SK-N-SH (cell line): ENCODE data around the gene DEFB127. TPM values are rescaled to one million over a fixed set of nuclear protein-coding genes. Genes with fewer than 3 reads are reported as not detected.

Experiments used
- CTCF ChIA-PET: fragments of 300-600, 350-600 bp; formaldehyde crosslinking; extraction: SDS; loops from one replicate; lab custom pipeline; 2021; lab: Yijun Ruan, JAX
- POLR2A ChIA-PET: fragments of 350-600 bp; sonication (Branson Sonifier 250); formaldehyde crosslinking; extraction: SDS; loops from one replicate; lab custom pipeline; 2020; ENCODE audit warnings: antibody characterized with exemption, inconsistent platforms; lab: Yijun Ruan, JAX
- DNase-seq: peaks from one replicate; pipeline ENCODE4 v3.0.0; 2012
- H2AFZ ChIP-seq: fragments of 200-600 bp; sonication (generic); 2 replicates; pipeline ENCODE4 v1.8.1; 2016; ENCODE audit warnings: antibody characterized with exemption, mild to moderate bottlenecking, low read depth
- H3F3A ChIP-seq: fragments of 200-600 bp; sonication (generic); replicated peaks from 2 replicates; pipeline ENCODE3; 2016; ENCODE audit warnings: antibody characterized with exemption, mild to moderate bottlenecking; ENCODE audit not compliant: insufficient read depth
- H3K27ac ChIP-seq, 2 experiments: fragments of 200-500 bp in 1 of 2; fragments of 200-600 bp in 1 of 2; sonication (Bioruptor generic) in 1 of 2; sonication (generic), shearing (Covaris generic) in 1 of 2; 2 replicates each; pipeline versions ENCODE4 v1.5.1 to v1.6.1; 2014 to 2016; ENCODE audit warnings: low read depth in 2 of 2, inconsistent platforms in 1 of 2, low read length in 1 of 2, mild to moderate bottlenecking in 1 of 2, mixed read lengths in 1 of 2
- H3K27me3 ChIP-seq: fragments of 200-600 bp; sonication (generic), shearing (Covaris generic); 2 replicates; pipeline ENCODE4 v1.6.1; 2016; ENCODE audit warnings: mixed run types; ENCODE audit not compliant: insufficient read depth
- H3K36me3 ChIP-seq, 2 experiments: fragments of 200-500 bp in 1 of 2; fragments of 200-600 bp in 1 of 2; sonication (Bioruptor generic) in 1 of 2; sonication (generic) in 1 of 2; replicated peaks in 1 of 2; 2 replicates each; pipeline versions ENCODE3 to v1.5.1; 2014 to 2016; ENCODE audit warnings: low read length in 1 of 2, mild to moderate bottlenecking in 1 of 2; ENCODE audit not compliant: insufficient read depth in 2 of 2, control insufficient read depth in 1 of 2
- H3K4me1 ChIP-seq, 2 experiments: fragments of 200-500 bp in 1 of 2; fragments of 200-600 bp in 1 of 2; sonication (Bioruptor generic) in 1 of 2; sonication (generic), shearing (Covaris generic) in 1 of 2; 2 replicates each; pipeline versions ENCODE4 v1.5.1 to v1.6.1; 2014 to 2016; ENCODE audit warnings: low read depth in 1 of 2, low read length in 1 of 2, mixed run types in 1 of 2; ENCODE audit not compliant: insufficient read depth in 2 of 2, control insufficient read depth in 1 of 2
- H3K4me2 ChIP-seq: fragments of 200-600 bp; sonication (generic), shearing (Covaris generic); 2 replicates; pipeline ENCODE4 v1.6.1; 2017; ENCODE audit warnings: mixed run types
- H3K4me3 ChIP-seq, 2 experiments: fragments of 200-500 bp in 1 of 2; fragments of 200-600 bp in 1 of 2; sonication (Bioruptor generic) in 1 of 2; sonication (generic), shearing (Covaris generic) in 1 of 2; 2 replicates each; pipeline versions ENCODE4 v1.5.1 to v1.8.1; 2014 to 2016; ENCODE audit warnings: low read depth in 2 of 2, inconsistent platforms in 1 of 2, low read length in 1 of 2, mild to moderate bottlenecking in 1 of 2, mixed read lengths in 1 of 2, moderate library complexity in 1 of 2
- H3K79me2 ChIP-seq: fragments of 200-600 bp; sonication (generic); 2 replicates; pipeline ENCODE4 v1.8.1; 2017; ENCODE audit warnings: mild to moderate bottlenecking; ENCODE audit not compliant: insufficient read depth
- H3K9ac ChIP-seq: fragments of 200-600 bp; sonication (generic); 2 replicates; pipeline ENCODE4 v1.6.1; 2017; ENCODE audit warnings: mixed run types
- H3K9me2 ChIP-seq: fragments of 200-600 bp; sonication (generic); 2 replicates; pipeline ENCODE4 v1.6.1; 2017; ENCODE audit warnings: mixed run types
- H3K9me3 ChIP-seq: fragments of 200-600 bp; sonication (generic); 2 replicates; pipeline ENCODE4 v1.6.1; 2017; ENCODE audit warnings: mixed run types, mild to moderate bottlenecking, moderate library complexity
- H4K20me1 ChIP-seq: fragments of 200-600 bp; sonication (generic); 2 replicates; pipeline ENCODE4 v1.6.1; 2017; ENCODE audit warnings: mild to moderate bottlenecking, mixed run types; ENCODE audit not compliant: insufficient read depth
- NRF1 ChIP-seq: IDR thresholded peaks from 2 replicates; pipeline ENCODE4 v1.6.1; 2012; ENCODE audit warnings: low read depth, mild to moderate bottlenecking, low read length
- PBX3 ChIP-seq: IDR thresholded peaks from 2 replicates; pipeline ENCODE4; 2012
- RCOR1 ChIP-seq: fragments of 150-350 bp; IDR thresholded peaks from 2 replicates; pipeline ENCODE4 v1.6.1; 2017; ENCODE audit warnings: antibody characterized with exemption, low read length
- REST ChIP-seq: IDR thresholded peaks from 2 replicates; pipeline ENCODE4 v1.6.1; 2012; ENCODE audit warnings: mild to moderate bottlenecking, low read depth, low read length, moderate library complexity
- RXRA ChIP-seq: IDR thresholded peaks from 2 replicates; pipeline ENCODE4 v1.4.0; 2012; ENCODE audit warnings: low read depth, mild to moderate bottlenecking, borderline replicate concordance
- SMC3 ChIP-seq: IDR thresholded peaks from 2 replicates; pipeline ENCODE4 v1.6.1; 2012; ENCODE audit warnings: low read depth, low read length, improper control_type of control experiment
- USF1 ChIP-seq: IDR thresholded peaks from 2 replicates; pipeline ENCODE4 v1.4.0; 2012; ENCODE audit warnings: low read depth, borderline replicate concordance
- WGBS: methylation state at CpG from one replicate; pipeline ENCODE4 v1.1.6; 2017; ENCODE audit warnings: low lambda C conversion rate; 5-methylcytosine and 5-hydroxymethylcytosine counted together
- polyA plus RNA-seq, 3 experiments: library from polyadenylated mRNA; depleted of rRNA; stranded (reverse); fragments of >200 nt; gene quantifications; 2 replicates each; pipeline ENCODE4 v1.2.3, GENCODE V29; 2012

DEFB127 gene, protein sequence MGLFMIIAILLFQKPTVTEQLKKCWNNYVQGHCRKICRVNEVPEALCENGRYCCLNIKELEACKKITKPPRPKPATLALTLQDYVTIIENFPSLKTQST
- polyA plus RNA-seq (2012; rRNA removed): not detected in 2 replicates
- polyA plus RNA-seq (2012; cell fraction: cytosol; rRNA removed): not detected in 2 replicates
- polyA plus RNA-seq (2012; cell fraction: nucleus; rRNA removed): not detected in 2 replicates

DNA sequence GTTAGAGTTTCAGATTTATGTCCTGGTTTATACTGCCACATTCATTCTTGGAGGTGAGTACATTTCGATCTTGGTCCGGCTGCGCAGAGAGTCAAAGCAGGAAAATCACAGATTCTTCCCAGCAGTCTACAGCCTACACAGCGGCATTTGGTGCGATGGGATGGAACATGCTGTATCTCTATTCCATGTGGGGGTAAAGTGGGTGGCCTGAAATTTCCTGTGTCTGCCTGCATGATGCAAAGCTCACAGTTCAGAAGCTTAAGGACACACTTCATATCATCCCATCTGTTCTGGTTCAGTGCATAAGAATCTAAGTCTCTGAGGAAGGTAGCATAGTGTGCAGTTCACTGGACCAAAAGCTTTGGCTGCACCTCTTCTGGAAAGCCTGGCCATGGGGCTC is at the start of gene DEFB127:
DEFB127 (plus strand) TSS at position 301 of the 400 bp plus-strand sequence; CDS start at position 392, 91 bp downstream.
- Histone ChIP-seq H3K9me3 (no peaks in the 10 kb centered on the region), H3K4me2 (no peak within 1 kb of the TSS), H3K27ac (no peak within 1 kb of the TSS), H2AFZ (no peak within 1 kb of the TSS), H3K27me3 (no peaks in the 10 kb centered on the region; the same call in 1 of the 2 replicates), H3K79me2 (no peaks in the 10 kb centered on the region), H3K4me3 (no peak within 1 kb of the TSS), H4K20me1 (no peaks in the 10 kb centered on the region), H3K4me1 (no peaks in the 10 kb centered on the region), H3K9me2 (no peaks in the 10 kb centered on the region), H3F3A (no peaks in the 10 kb centered on the region), H3K36me3 (no peaks in the 10 kb centered on the region), H3K9ac (no peak within 1 kb of the TSS)
- TF ChIP-seq SMC3 (no peak), USF1 (no peak)
- ChIA-PET POLR2A (no interaction called here), CTCF (no interaction called here)
- 36% methylated on average over 5 of the region's 5 CpGs for WGBS
- DNase-seq: no peak

DNA sequence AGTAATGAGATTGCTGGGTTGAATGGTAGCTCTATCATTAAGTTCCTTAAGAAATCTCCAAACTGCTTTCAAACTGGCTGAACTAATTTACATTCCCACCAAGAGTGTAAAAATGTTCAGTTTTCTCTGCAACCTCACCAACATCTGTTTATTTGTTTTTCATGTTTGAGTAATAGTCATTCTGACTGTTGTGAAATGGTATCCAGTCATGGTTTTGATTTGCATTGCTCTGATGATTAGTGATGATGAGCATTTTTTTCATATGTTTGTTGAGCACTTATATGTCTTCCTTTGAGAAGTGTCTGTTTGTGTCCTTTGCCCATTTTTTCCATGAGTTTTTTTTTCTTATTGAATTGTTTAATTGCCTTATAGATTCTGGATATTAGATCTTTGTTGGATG is 44.9 kb upstream of the DEFB127 start:
- ChIA-PET CTCF (interaction anchor here (0.8 kb wide), 1 partner anchor 54 kb away, joined by 3 read pairs; no protein-coding TSS in a partner anchor), POLR2A (no interaction called here)
- Histone ChIP-seq H3K79me2 (no peaks in the 10 kb centered on the region), H3K4me2 (no peak overlapping the region), H4K20me1 (no peaks in the 10 kb centered on the region), H2AFZ (no peak overlapping the region), H3K4me1 (no peaks in the 10 kb centered on the region), H3K27ac (no peak overlapping the region), H3K9me2 (no peaks in the 10 kb centered on the region), H3K36me3 (no peaks in the 10 kb centered on the region), H3F3A (no peaks in the 10 kb centered on the region), H3K9me3 (no peaks in the 10 kb centered on the region), H3K9ac (no peak overlapping the region), H3K27me3 (no peaks in the 10 kb centered on the region), H3K4me3 (no peak overlapping the region)
- TF ChIP-seq RXRA (no peak), NRF1 (no peak), REST (no peak), PBX3 (no peak), USF1 (no peak), RCOR1 (no peak)
- DNase-seq: no peak
